Measurements from ENCODE around the gene CCR7.
A peak's percentile ranks its signal among the peaks of the same experiment; 100 is the strongest.
"Not testable (repeated sequence)": the region's sequence is repeated elsewhere in the genome, so short reads cannot be mapped to it uniquely, and the experiment has no call there.

CCR7 gene

GRCh38 chr17:40597156-40597555, 31.9 kb upstream of the CCR7 start:
- no peak for DNase-seq (ENCODE audit: low read depth)

GRCh38 chr17:40596261-40596919, 31.1 kb upstream of the CCR7 start:
- DNase-seq (ENCODE audit: low read depth): peak; percentile 52

- DNase-seq (ENCODE audit: low read depth): no peak
Observed at GRCh38 chr17:40590742-40591141, 25.5 kb upstream of the CCR7 start.

DNA sequence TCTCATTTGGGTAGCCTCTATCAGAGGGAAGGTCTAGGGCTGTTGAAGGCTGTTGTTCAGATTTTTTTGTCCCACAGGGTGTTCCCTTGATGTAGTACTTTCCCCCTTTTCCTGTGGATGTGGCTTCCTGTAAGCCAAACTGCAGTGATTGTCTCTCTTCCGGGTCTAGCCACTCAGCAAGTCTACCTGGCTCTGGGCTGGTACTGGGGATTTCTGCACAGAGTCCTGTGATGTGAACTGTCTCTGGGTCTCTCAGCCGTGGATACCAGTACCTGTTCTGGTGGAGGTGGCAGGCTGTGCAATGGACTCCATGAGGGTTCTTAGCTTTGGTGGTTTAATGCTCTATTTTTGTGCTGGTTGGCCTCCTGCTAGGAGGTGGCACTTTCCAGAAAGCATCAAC, 23.3 kb upstream of the CCR7 start:
- DNase-seq (ENCODE audit: low read depth): no peak

DNA sequence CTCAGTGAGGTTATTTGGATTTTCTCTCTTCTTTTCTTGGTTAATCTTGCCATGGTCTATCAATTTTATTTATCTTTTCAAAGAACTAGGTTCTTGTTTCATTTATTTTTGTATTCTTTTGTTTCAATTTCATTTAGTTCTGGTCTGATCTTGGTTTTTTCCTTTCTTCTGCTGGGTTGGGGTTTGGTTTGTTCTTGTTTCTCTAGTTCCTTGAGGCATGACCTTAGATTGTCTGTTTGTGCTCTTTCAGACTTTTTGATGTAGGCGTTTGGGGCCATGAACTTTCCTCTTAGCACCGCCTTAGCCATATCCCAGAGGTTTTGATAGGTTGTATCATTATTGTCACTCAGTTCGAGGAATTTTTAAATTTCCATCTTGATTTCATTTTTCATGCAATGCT, 21.0 kb upstream of the CCR7 start:
- not testable (repeated sequence) for DNase-seq (ENCODE audit: low read depth)

GRCh38 chr17:40584950-40585349, 19.7 kb upstream of the CCR7 start:
- not testable (repeated sequence) for DNase-seq (ENCODE audit: low read depth)

- no peak for DNase-seq (ENCODE audit: low read depth)
Observed at GRCh38 chr17:40582328-40582901, 17.1 kb upstream of the CCR7 start.

DNA sequence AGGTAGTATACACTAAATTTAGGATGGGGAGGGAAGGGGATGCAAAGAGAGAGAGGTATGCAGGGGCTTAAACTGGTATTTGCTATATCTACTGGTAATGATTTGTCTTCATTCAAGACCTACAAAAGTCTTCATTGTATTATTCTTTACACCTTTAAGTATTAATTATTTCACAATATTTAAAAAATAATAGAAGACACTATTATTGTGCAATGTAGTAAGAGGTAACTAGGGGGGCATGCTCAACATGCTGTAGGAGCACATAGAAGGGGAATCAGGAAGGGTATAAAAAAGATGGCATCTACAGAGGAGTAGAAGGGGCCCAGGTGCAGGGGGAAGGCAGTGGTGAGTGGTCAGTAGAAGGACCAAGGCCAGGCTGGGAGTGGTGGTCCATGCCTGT, 14.9 kb upstream of the CCR7 start:
- no peak for DNase-seq (ENCODE audit: low read depth)

GRCh38 chr17:40579471-40579870, 14.2 kb upstream of the CCR7 start:
- DNase-seq (ENCODE audit: low read depth): no peak

- no peak for DNase-seq (ENCODE audit: low read depth)
Observed at GRCh38 chr17:40577611-40578065, 12.4 kb upstream of the CCR7 start.

DNA sequence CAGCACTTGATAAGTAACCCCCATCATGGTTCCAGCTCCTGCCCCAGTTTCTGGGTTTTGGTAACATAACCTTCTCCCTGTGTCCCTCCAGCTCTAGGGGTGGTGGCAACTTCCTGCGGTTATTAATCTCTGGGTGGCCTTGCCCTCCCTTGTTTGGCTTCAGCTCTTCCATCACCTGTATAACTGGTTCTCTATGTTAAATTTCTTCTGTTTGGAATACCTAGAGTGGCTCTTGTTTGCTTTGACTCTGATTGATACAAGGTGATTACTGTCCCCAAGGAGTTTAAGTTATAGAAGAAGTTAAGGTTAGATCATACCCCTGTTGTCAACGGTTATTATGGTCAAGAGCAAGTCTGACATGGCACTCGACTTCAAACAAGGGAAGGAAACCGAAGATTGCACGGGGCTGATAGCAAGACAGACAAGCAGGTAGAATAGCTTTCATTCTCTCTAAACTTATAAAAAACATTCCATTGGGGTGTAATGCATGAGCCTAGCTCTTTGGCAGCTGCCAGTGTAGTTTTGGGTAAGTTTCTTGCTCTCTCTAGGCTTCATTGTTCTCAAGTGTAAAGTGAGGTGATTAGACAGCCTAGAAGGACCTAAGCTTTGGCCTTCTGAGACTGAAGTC, 11.0 kb upstream of the CCR7 start:
- no peak for DNase-seq (ENCODE audit: low read depth)

GRCh38 chr17:40574292-40574691, 9.0 kb upstream of the CCR7 start:
- DNase-seq (ENCODE audit: low read depth): no peak

- DNase-seq (ENCODE audit: low read depth): not testable (repeated sequence)
Observed at GRCh38 chr17:40572245-40572993, 7.1 kb upstream of the CCR7 start.

GRCh38 chr17:40568074-40568836, 3.0 kb upstream of the CCR7 start:
- no peak for DNase-seq (ENCODE audit: low read depth)

GRCh38 chr17:40567377-40567776, 2.1 kb upstream of the CCR7 start:
- DNase-seq (ENCODE audit: low read depth): no peak

GRCh38 chr17:40565769-40566409, 617 bp upstream of the CCR7 start:
- DNase-seq (ENCODE audit: low read depth): no peak

- no peak for DNase-seq (ENCODE audit: low read depth)
Observed at GRCh38 chr17:40564195-40564882, 933 bp downstream of the CCR7 start.

DNA sequence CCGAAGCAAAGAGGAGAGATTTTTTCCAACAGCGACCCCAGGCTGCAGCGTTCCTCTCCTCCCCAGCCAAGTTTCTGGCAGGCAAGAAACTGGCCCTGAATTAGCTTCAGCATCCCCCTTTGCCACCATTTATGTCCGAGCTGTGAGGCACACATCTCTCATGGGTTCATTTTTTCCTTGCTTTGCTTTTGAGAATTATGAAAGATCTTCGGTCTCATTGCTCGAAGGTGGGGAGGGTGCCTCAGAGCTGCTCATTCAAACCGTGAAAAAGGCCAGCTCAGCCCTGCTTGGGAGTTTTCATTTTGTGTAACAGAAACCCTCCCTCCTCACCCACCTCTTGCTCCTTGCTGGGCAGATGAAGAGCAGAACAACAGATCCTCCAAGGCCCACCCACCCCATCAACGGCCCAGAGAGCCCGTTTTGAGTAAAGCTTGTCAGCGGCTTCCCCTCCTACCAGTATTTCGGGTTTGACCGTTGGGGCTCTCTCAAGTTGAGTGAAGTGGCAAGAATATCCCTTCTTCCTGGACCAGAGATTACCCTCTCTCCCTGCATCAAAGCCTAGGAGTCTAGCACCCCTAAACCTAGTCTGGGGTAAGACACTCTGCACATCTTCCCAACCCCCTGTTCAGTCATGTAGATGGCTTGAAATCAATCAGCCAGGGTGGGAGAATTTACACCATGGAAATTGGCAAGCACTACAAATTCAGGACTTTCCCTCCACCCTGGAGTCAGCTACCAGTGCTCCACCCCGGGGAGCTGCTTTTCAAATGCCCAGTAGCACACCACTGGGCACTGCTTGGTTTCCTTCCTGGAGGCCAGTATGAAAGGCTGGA, 1.8 kb downstream of the CCR7 start:
- DNase-seq (ENCODE audit: low read depth): no peak

- DNase-seq (ENCODE audit: low read depth): no peak
Observed at GRCh38 chr17:40562838-40563219, 2.4 kb downstream of the CCR7 start.

All from CMK (cell line).